Suprapubic skin (tissue), 3 donors: ENCODE measurements around the gene LGR4.

Experiments used
- CTCF ChIP-seq, 2 donors: fragments of 200-600 bp in 1 of 2; fragments of 450-650 bp in 1 of 2; sonication (generic) in 1 of 2; IDR thresholded peaks; one replicate each; pipeline ENCODE4 v1.5.1; 2016 to 2019; ENCODE audit warnings: antibody characterized with exemption in 2 of 2, mild to moderate bottlenecking in 1 of 2, moderate library complexity in 1 of 2
- POLR2A ChIP-seq, 2 donors: fragments of 450-650 bp; IDR thresholded peaks; one replicate each; pipeline ENCODE4 v1.6.1; 2017; ENCODE audit warnings: antibody characterized with exemption in 2 of 2, mild to moderate bottlenecking in 2 of 2, moderate library complexity in 2 of 2

GRCh38 chr11:27388001-27388400 is 84.6 kb downstream of the LGR4 start:
- TF ChIP-seq CTCF (IDR thresholded peaks at IDR 0.05) (no peak), POLR2A (IDR thresholded peaks at IDR 0.05) (no peak)
